ENCODE measurements around the gene NET1. TPM values are rescaled to one million over a fixed set of nuclear protein-coding genes. Genes with fewer than 3 reads are reported as not detected.

The NET1 gene
- total and polyA plus RNA-seq, 10 donors = 4.6 to 19.5 (median 11.1) TPM

GRCh38 chr10:5461914-5462840 is 49.8 kb downstream of the NET1 start:
- 66 to 69% (median 68%) methylated on average over 17 of the region's 17 CpGs for WGBS, 5 donors

GRCh38 chr10:5462841-5463293 is 50.5 kb downstream of the NET1 start:
- no peak for DNase-seq
- Histone ChIP-seq H3K27ac (no peak overlapping the region), H3K9me3 (peaks cover 0 to under 1% (median 0%) of the 10 kb centered on the region in 8 donors), H3K27me3 (replicated peaks in 1 of 7) (no peaks in the 10 kb centered on the region), H3K4me1 (peaks cover 0 to 13% (median 2%) of the 10 kb centered on the region in 6 donors), H3K36me3 (peaks cover 0 to 17% (median 1%) of the 10 kb centered on the region in 6 donors), H3K4me3 (no peak overlapping the region)
- no peak for TF ChIP-seq CTCF (IDR thresholded peaks at IDR 0.05 in 8 of 11, conservative IDR thresholded peaks at IDR 0.05 in 3 of 11)
- TF ChIP-seq POLR2AphosphoS5 (IDR thresholded peaks at IDR 0.05) = no peak
- TF ChIP-seq POLR2A (IDR thresholded peaks at IDR 0.05) = no peak
- WGBS, 5 donors = 87 to 92% (median 89%) methylated on average over 6 to 7 of the region's 7 CpGs
- intact Hi-C loops (cut with DNase I; ENCODE audit: low total_unique reads) = no loop called here

More at GRCh38 chr10:5461914-5462840, 49.8 kb downstream of the NET1 start:
- H3K9me3 ChIP-seq = no peaks in the 10 kb centered on the region
- no peaks in the 10 kb centered on the region for H3K27me3 ChIP-seq (replicated peaks in 1 of 7)
- no peak for DNase-seq
- TF ChIP-seq POLR2AphosphoS5 (IDR thresholded peaks at IDR 0.05) (no peak), POLR2A (IDR thresholded peaks at IDR 0.05) (no peak), CTCF (IDR thresholded peaks at IDR 0.05 in 8 of 11, conservative IDR thresholded peaks at IDR 0.05 in 3 of 11) (no peak)
- peaks cover 0 to 13% (median 2%) of the 10 kb centered on the region in 6 donors for H3K4me1 ChIP-seq
- H3K27ac ChIP-seq = no peak overlapping the region
- no peak overlapping the region for H3K4me3 ChIP-seq
- peaks cover 0 to 23% (median 1%) of the 10 kb centered on the region in 6 donors for H3K36me3 ChIP-seq
- intact Hi-C loops (cut with DNase I; ENCODE audit: low total_unique reads) = no loop called here

- no peaks in the 10 kb centered on the region for H3K27me3 ChIP-seq (replicated peaks in 1 of 7)
- no peak for DNase-seq
- no peak overlapping the region for H3K27ac ChIP-seq
- 51 to 76% (median 68%) methylated on average over 5 of the region's 5 CpGs for WGBS, 5 donors
- peaks cover 0 to 8% (median 0%) of the 10 kb centered on the region in 6 donors for H3K36me3 ChIP-seq
- H3K9me3 ChIP-seq = peaks cover 0 to 9% (median 6%) of the 10 kb centered on the region in 8 donors
- H3K4me3 ChIP-seq = no peak overlapping the region
- TF ChIP-seq POLR2AphosphoS5 (IDR thresholded peaks at IDR 0.05) (no peak), POLR2A (IDR thresholded peaks at IDR 0.05) (no peak), CTCF (IDR thresholded peaks at IDR 0.05 in 8 of 11, conservative IDR thresholded peaks at IDR 0.05 in 3 of 11) (no peak)
- H3K4me1 ChIP-seq = peaks cover 0 to 13% (median 2%) of the 10 kb centered on the region in 6 donors
- intact Hi-C loops (cut with DNase I; ENCODE audit: low total_unique reads) = no loop called here
Measured at GRCh38 chr10:5464546-5464945, 52.2 kb downstream of the NET1 start.

DNA sequence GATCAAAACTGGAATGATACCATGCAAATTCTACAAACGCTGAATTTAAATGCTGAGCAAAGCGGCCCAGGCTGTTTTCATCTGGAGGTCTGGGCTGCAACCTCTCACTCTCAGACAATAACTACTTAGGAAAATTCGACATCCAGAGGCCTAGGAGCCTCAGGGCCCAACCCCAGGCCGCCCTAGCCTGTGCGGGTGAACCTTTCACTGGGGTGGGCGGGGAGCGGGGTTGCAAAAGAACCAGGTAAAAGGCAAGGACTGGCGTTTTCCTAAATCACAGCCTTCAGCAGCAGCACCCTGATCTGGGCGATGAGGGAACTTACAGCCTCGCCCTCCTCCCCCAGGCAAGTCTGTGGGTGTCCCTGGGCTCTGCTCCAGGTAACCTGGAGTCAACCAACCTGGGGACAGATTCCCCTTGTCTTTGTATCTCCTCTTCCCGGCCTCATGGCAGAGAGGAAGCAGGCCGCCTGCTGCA is 53.7 kb downstream of the NET1 start:
- Histone ChIP-seq H3K9me3 (peaks cover 0 to 9% (median 6%) of the 10 kb centered on the region in 8 donors), H3K27ac (no peak overlapping the region), H3K36me3 (no peaks in the 10 kb centered on the region), H3K27me3 (replicated peaks in 1 of 7) (no peaks in the 10 kb centered on the region), H3K4me1 (peaks cover 0 to 13% (median 2%) of the 10 kb centered on the region in 6 donors), H3K4me3 (no peak overlapping the region)
- 83 to 86% (median 85%) methylated on average over 12 of the region's 12 CpGs for WGBS, 5 donors
- intact Hi-C loops (cut with DNase I; ENCODE audit: low total_unique reads) = no loop called here
- TF ChIP-seq POLR2AphosphoS5 (IDR thresholded peaks at IDR 0.05) (no peak), CTCF (IDR thresholded peaks at IDR 0.05 in 8 of 11, conservative IDR thresholded peaks at IDR 0.05 in 3 of 11) (no peak), POLR2A (IDR thresholded peaks at IDR 0.05) (no peak)
- no peak for DNase-seq
